Breast epithelium (tissue), 4 donors: ENCODE measurements around the gene DCLK1. TPM values are rescaled to one million over a fixed set of nuclear protein-coding genes. Genes with fewer than 3 reads are reported as not detected.
A peak's percentile ranks its signal among the peaks of the same experiment; 100 is the strongest.

Experiments used
- DNase-seq, 2 donors: peaks; one replicate each; pipeline ENCODE4 v3.0.0-alpha.2; 2019; ENCODE audit warnings: low spot score in 2 of 2
- H3K27ac ChIP-seq, 2 donors: fragments of 200-600 bp; sonication (generic) in 1 of 2; one replicate each; pipeline ENCODE4 v1.5.1; 2016 to 2019; ENCODE audit warnings: mild to moderate bottlenecking in 1 of 2
- H3K27me3 ChIP-seq, 2 donors: fragments of 200-600 bp; sonication (generic) in 1 of 2; one replicate each; pipeline versions ENCODE4 v1.5.1 to v1.6.0; 2017 to 2019; ENCODE audit warnings: control low read depth in 1 of 2, mild to moderate bottlenecking in 1 of 2
- H3K36me3 ChIP-seq: fragments of 200-600 bp; one replicate; pipeline ENCODE4 v1.5.1; 2019
- H3K4me1 ChIP-seq, 2 donors: fragments of 200-600 bp; sonication (generic); one replicate each; pipeline ENCODE4 v1.5.1; 2016 to 2019; ENCODE audit warnings: control low read depth in 1 of 2
- H3K4me3 ChIP-seq, 3 donors: fragments of 200-600 bp; sonication (generic); 1 replicate in 2 of 3; 2 replicates in 1 of 3; pipeline ENCODE4 v1.5.1; 2016 to 2019; ENCODE audit warnings: mild to moderate bottlenecking in 3 of 3, moderate library complexity in 2 of 3
- H3K9me3 ChIP-seq, 2 donors: fragments of 200-600 bp; sonication (generic) in 1 of 2; one replicate each; pipeline ENCODE4 v1.5.1; 2016 to 2019; ENCODE audit warnings: control low read depth in 1 of 2
- POLR2A ChIP-seq: fragments of 450-650 bp; IDR thresholded peaks from one replicate; pipeline ENCODE4 v1.6.1; 2016; ENCODE audit warnings: antibody characterized with exemption, mild to moderate bottlenecking, moderate library complexity
- POLR2AphosphoS5 ChIP-seq, 3 donors: sonication (generic); formaldehyde crosslinking; IDR thresholded peaks; one replicate each; pipeline ENCODE4 v1.6.1; 2017; ENCODE audit warnings: antibody characterized with exemption in 3 of 3
- intact Hi-C: fragments of 100-400 bp; cut with DNase I; formaldehyde crosslinking; loops from one replicate; pipeline ENCODE4 v1.15.1; 2023; ENCODE audit warnings: low total_unique reads
- total RNA-seq, 3 donors: library from RNA; depleted of rRNA; stranded (reverse); fragments of >200 nt; gene quantifications; one replicate each; pipeline ENCODE4 v1.1.0, GENCODE V29; 2016
- TF ChIP-seq, protein P1 (sequence below), 3 donors: fragments of 450-650 bp; IDR thresholded peaks; one replicate each; pipeline ENCODE4 v1.5.1; 2016 to 2017; ENCODE audit warnings: antibody characterized with exemption in 3 of 3, mild to moderate bottlenecking in 3 of 3, moderate library complexity in 3 of 3

The DCLK1 gene
- total RNA-seq, 3 donors from 2014 or later: 21.2 to 158 (median 28.2) TPM

DNA sequence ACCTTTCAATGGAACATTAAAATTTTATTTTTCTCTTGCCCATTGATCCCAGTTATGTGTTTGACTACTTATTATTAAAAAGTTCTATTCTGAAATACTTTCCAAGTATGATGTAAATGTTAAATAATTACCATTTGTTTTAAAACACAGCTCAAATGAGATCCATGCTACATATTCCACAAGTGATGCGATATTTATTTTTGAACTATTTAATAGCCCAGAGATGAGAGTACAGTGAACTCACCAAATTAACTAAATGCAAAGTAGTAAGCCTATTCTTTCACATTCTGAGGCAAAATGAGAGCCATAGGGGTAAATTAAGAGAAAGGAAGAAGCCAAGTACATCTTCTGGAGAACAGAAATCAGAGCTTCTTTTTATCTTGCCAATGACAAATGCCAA is 1.2 kb upstream of the DCLK1 start:
- Histone ChIP-seq H3K9me3 (no peaks in the 10 kb centered on the region), H3K36me3 (no peaks in the 10 kb centered on the region), H3K4me1 (peaks cover 0 to 6% of the 10 kb centered on the region in 2 donors), H3K4me3 (no peak overlapping the region), H3K27me3 (no peaks in the 10 kb centered on the region), H3K27ac (peak overlapping the region in 1 of 2 donors; percentile 88)
- TF ChIP-seq POLR2A (no peak), POLR2AphosphoS5 (IDR thresholded peaks at IDR 0.05) (no peak)
- TF ChIP-seq, protein P1, sequence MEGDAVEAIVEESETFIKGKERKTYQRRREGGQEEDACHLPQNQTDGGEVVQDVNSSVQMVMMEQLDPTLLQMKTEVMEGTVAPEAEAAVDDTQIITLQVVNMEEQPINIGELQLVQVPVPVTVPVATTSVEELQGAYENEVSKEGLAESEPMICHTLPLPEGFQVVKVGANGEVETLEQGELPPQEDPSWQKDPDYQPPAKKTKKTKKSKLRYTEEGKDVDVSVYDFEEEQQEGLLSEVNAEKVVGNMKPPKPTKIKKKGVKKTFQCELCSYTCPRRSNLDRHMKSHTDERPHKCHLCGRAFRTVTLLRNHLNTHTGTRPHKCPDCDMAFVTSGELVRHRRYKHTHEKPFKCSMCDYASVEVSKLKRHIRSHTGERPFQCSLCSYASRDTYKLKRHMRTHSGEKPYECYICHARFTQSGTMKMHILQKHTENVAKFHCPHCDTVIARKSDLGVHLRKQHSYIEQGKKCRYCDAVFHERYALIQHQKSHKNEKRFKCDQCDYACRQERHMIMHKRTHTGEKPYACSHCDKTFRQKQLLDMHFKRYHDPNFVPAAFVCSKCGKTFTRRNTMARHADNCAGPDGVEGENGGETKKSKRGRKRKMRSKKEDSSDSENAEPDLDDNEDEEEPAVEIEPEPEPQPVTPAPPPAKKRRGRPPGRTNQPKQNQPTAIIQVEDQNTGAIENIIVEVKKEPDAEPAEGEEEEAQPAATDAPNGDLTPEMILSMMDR (IDR thresholded peaks at IDR 0.05): no peak
- DNase-seq: no peak
- intact Hi-C loops: no loop called here

DNA sequence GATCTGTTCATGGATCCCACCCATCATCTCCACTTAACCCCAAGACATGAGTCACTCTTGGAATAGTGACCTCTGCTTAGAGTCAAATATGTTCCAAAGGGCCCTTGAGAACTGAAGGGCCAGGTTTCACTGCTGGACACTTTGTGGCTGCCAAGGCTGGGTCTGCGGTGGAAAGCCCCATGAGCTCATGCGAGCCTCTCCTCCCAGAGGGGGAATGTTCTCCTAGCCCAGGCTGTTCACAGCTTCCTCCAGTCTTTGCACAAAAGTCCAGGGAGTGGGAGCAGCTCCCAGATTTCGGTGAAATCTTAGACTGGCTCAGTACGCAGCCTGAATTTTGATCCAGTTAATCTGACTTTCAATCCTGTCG is 732 bp upstream of the DCLK1 start:
- Histone ChIP-seq H3K4me3 (peak overlapping the region; percentile 59 to 89 (median 61)), H3K4me1 (peaks cover 0 to 6% of the 10 kb centered on the region in 2 donors), H3K27me3 (no peaks in the 10 kb centered on the region), H3K27ac (peak overlapping the region; percentile 25 to 88), H3K36me3 (no peaks in the 10 kb centered on the region), H3K9me3 (no peaks in the 10 kb centered on the region)
- intact Hi-C loops: no loop called here
- TF ChIP-seq POLR2AphosphoS5 (IDR thresholded peaks at IDR 0.05) (no peak), POLR2A (no peak)
- TF ChIP-seq, protein P1 (IDR thresholded peaks at IDR 0.05): no peak
- no peak for DNase-seq

DNA sequence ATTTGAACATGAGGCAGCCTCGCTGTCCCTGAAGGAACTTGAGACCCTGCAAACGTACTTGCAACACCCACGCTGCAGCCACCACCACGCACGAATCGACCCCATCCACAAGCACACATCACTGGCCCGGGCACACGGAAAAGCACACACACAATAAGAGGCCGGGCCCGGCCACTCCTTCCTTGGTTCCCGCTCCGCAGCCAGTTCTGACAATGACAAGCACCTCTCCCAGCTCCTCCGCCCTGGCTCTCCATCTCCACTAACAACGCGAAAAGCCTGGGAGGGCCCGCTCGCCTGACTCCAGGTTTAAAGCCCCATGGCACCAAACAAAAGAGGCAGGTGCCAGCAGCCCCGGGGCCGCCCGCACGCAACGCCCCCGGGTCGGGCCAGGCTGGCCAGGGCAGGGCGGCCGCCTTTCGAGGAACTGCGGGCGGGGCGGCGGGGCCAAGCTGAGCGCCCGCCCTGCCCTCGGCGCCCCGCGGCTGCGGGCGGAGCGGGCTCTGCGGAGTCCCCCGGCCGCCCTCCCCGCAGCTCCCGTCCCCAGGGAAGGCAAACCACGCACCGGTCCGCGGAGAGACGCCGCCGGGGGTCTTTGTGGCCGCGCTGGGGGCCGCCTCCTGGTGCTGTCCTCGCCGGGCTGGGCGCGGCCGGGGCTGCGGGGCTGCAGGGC is 495 bp downstream of the DCLK1 start:
- Histone ChIP-seq H3K9me3 (no peaks in the 10 kb centered on the region), H3K4me1 (peaks cover 0 to 6% of the 10 kb centered on the region in 2 donors), H3K36me3 (no peaks in the 10 kb centered on the region), H3K27me3 (no peaks in the 10 kb centered on the region), H3K4me3 (peak overlapping the region; percentile 59 to 89 (median 61)), H3K27ac (peak overlapping the region; percentile 25 to 88)
- no peak for DNase-seq
- intact Hi-C loops: no loop called here
- TF ChIP-seq POLR2A (no peak), POLR2AphosphoS5 (IDR thresholded peaks at IDR 0.05) (no peak)
- TF ChIP-seq, protein P1 (IDR thresholded peaks at IDR 0.05): no peak

DNA sequence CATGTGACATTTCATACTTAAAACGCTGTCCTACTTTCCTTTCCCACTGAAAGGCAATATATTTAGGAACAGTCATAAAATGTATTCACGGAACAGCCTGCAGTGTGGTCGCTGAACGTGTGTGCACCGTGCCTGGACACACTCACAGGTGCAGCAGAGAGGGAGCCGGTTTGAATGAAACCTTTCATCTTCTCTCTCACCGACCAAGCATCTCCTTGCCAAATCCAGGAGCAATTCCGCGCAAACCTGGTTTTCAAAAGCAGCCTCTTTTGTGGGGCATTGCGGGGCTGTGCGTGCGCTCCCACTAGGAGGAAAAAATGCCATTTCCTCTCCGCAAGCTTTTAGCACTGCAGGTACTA is 1.0 kb downstream of the DCLK1 start:
- no peaks in the 10 kb centered on the region for H3K27me3 ChIP-seq
- TF ChIP-seq, protein P1 (IDR thresholded peaks at IDR 0.05): no peak
- TF ChIP-seq POLR2AphosphoS5 (IDR thresholded peaks at IDR 0.05) (no peak), POLR2A (no peak)
- peaks cover 0 to 6% of the 10 kb centered on the region in 2 donors for H3K4me1 ChIP-seq
- H3K36me3 ChIP-seq: no peaks in the 10 kb centered on the region
- intact Hi-C loops: no loop called here
- H3K4me3 ChIP-seq: peak overlapping the region; percentile 59 to 89 (median 61)
- peak overlapping the region in 1 of 2 donors; percentile 88 for H3K27ac ChIP-seq
- DNase-seq: no peak
- H3K9me3 ChIP-seq: no peaks in the 10 kb centered on the region

DNA sequence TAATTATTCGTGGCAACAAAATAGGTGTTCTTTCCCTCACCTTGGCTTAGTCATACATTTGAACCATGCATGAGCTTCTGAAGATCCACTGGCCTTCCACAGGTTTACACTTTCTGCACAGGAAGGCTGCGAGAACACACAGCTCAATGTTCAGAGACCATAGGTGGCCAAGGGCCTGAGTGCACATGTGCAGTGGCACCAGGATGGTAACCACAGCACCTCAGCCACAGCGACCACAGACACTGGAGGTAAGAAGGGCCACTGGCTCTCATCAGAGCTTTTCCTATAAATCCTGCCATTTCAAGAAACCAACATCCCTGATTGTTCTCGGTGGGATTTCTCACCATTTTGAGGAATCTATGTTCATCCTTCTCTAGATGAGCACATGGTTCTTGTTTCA is 1.6 kb downstream of the DCLK1 start:
- Histone ChIP-seq H3K4me3 (peak overlapping the region; percentile 59 to 89 (median 61)), H3K4me1 (peaks cover 0 to 8% of the 10 kb centered on the region in 2 donors), H3K36me3 (no peaks in the 10 kb centered on the region), H3K9me3 (no peaks in the 10 kb centered on the region), H3K27me3 (no peaks in the 10 kb centered on the region), H3K27ac (peak overlapping the region in 1 of 2 donors; percentile 55)
- TF ChIP-seq POLR2AphosphoS5 (IDR thresholded peaks at IDR 0.05): no peak
- TF ChIP-seq, protein P1 (IDR thresholded peaks at IDR 0.05): no peak
- TF ChIP-seq POLR2A: no peak
- DNase-seq: no peak
- intact Hi-C loops: no loop called here
